ENCODE measurements around the gene ABHD13. TPM values are rescaled to one million over a fixed set of nuclear protein-coding genes. Genes with fewer than 3 reads are reported as not detected.

ABHD13 gene
- total RNA-seq, 1 donor from 2014 or later = 10.5 TPM

- Histone ChIP-seq H3K27ac (no peak overlapping the region), H3K27me3 (ENCODE audit: low read depth) (no peaks in the 10 kb centered on the region), H3K4me3 (no peak overlapping the region), H3K9me3 (no peaks in the 10 kb centered on the region), H3K4me1 (no peaks in the 10 kb centered on the region), H3K36me3 (no peaks in the 10 kb centered on the region)
- ATAC-seq = no peak
- DNase-seq = no peak
- intact Hi-C loops (cut with DNase I) = no loop called here
- TF ChIP-seq CTCF (IDR thresholded peaks at IDR 0.05) = no peak
Measured at GRCh38 chr13:108185223-108185622, 33.0 kb upstream of the ABHD13 start.

GRCh38 chr13:108188260-108188659, 29.9 kb upstream of the ABHD13 start:
- no peaks in the 10 kb centered on the region for H3K4me1 ChIP-seq
- H3K27me3 ChIP-seq (ENCODE audit: low read depth) = no peaks in the 10 kb centered on the region
- no peak overlapping the region for H3K4me3 ChIP-seq
- intact Hi-C loops (cut with DNase I) = no loop called here
- H3K9me3 ChIP-seq = no peaks in the 10 kb centered on the region
- ATAC-seq (no peak), DNase-seq (no peak)
- H3K36me3 ChIP-seq = no peaks in the 10 kb centered on the region
- TF ChIP-seq CTCF (IDR thresholded peaks at IDR 0.05) = no peak
- H3K27ac ChIP-seq = no peak overlapping the region

- ATAC-seq = no peak
Measured at GRCh38 chr13:108190897-108191296, 27.3 kb upstream of the ABHD13 start.

GRCh38 chr13:108193806-108194205, 24.4 kb upstream of the ABHD13 start:
- Histone ChIP-seq H3K27me3 (ENCODE audit: low read depth) (no peaks in the 10 kb centered on the region), H3K9me3 (peaks cover 6% of the 10 kb centered on the region), H3K27ac (no peak overlapping the region), H3K4me3 (no peak overlapping the region), H3K36me3 (no peaks in the 10 kb centered on the region), H3K4me1 (no peaks in the 10 kb centered on the region)
- DNase-seq (no peak), ATAC-seq (no peak)
- TF ChIP-seq CTCF (IDR thresholded peaks at IDR 0.05) = no peak
- intact Hi-C loops (cut with DNase I) = no loop called here

More at GRCh38 chr13:108190897-108191296, 27.3 kb upstream of the ABHD13 start:
- Histone ChIP-seq H3K4me3 (no peak overlapping the region), H3K36me3 (no peaks in the 10 kb centered on the region), H3K27ac (no peak overlapping the region), H3K9me3 (peaks cover 6% of the 10 kb centered on the region), H3K27me3 (ENCODE audit: low read depth) (no peaks in the 10 kb centered on the region), H3K4me1 (no peaks in the 10 kb centered on the region)
- intact Hi-C loops (cut with DNase I) = no loop called here
- no peak for DNase-seq
- TF ChIP-seq CTCF (IDR thresholded peaks at IDR 0.05) = no peak

GRCh38 chr13:108194435-108194936, 23.7 kb upstream of the ABHD13 start:
- H3K27me3 ChIP-seq (ENCODE audit: low read depth) = no peaks in the 10 kb centered on the region
- TF ChIP-seq CTCF (IDR thresholded peaks at IDR 0.05) = no peak
- ATAC-seq (peak in 1 of 2 donors; percentile 37), DNase-seq (no peak)
- H3K27ac ChIP-seq = no peak overlapping the region
- H3K4me1 ChIP-seq = no peaks in the 10 kb centered on the region
- H3K4me3 ChIP-seq = no peak overlapping the region
- H3K9me3 ChIP-seq = peaks cover 6% of the 10 kb centered on the region
- H3K36me3 ChIP-seq = no peaks in the 10 kb centered on the region
- intact Hi-C loops (cut with DNase I) = no loop called here

- no peaks in the 10 kb centered on the region for H3K4me1 ChIP-seq
- no peak overlapping the region for H3K27ac ChIP-seq
- H3K4me3 ChIP-seq = no peak overlapping the region
- H3K9me3 ChIP-seq = peaks cover 6% of the 10 kb centered on the region
- intact Hi-C loops (cut with DNase I) = no loop called here
- ATAC-seq (no peak), DNase-seq (no peak)
- H3K36me3 ChIP-seq = no peaks in the 10 kb centered on the region
- no peak for TF ChIP-seq CTCF (IDR thresholded peaks at IDR 0.05)
- no peaks in the 10 kb centered on the region for H3K27me3 ChIP-seq (ENCODE audit: low read depth)
Measured at GRCh38 chr13:108195146-108195545, 23.0 kb upstream of the ABHD13 start.
